ENCODE results near the gene THOC5. TPM values are rescaled to one million over a fixed set of nuclear protein-coding genes. Genes with fewer than 3 reads are reported as not detected.
A peak's percentile ranks its signal among the peaks of the same experiment; 100 is the strongest.

The THOC5 gene
- total and polyA plus RNA-seq, 2 of the 4 experiments (the other 2 are of a cell fraction) = 68.4 to 73.7 TPM

- H3K36me3 ChIP-seq (ENCODE audit: control insufficient read depth, insufficient read depth, low read length) = no peaks in the 10 kb centered on the region
- no peak overlapping the region for H4K8ac ChIP-seq (ENCODE audit: low read depth in 2 of 2, low read length in 2 of 2)
- no peak overlapping the region for H2BK20ac ChIP-seq (ENCODE audit: low read depth, low read length)
- H3K27me3 ChIP-seq (ENCODE audit: control insufficient read depth, insufficient read depth, low read length) = peaks cover 8% of the 10 kb centered on the region
- no peaks in the 10 kb centered on the region for H3K79me1 ChIP-seq (ENCODE audit: low read depth in 1 of 2, low read length in 2 of 2)
- POLR2A ChIA-PET (ENCODE audit: unreplicated experiment) = no interaction called here
- H4K91ac ChIP-seq (ENCODE audit: insufficient read depth, low read depth, low read length) = no peak overlapping the region
- H3K4me3 ChIP-seq (ENCODE audit: insufficient read depth, low read depth, low read length) = no peak overlapping the region
- no peak overlapping the region for H2BK15ac ChIP-seq (ENCODE audit: low read depth, low read length)
- H3K27ac ChIP-seq (ENCODE audit: insufficient read depth, low read length) = no peak overlapping the region
- no peak overlapping the region for H3K56ac ChIP-seq (ENCODE audit: extremely low read depth, insufficient read depth, low read length)
- H3K4me1 ChIP-seq (ENCODE audit: control insufficient read depth, insufficient read depth, low read length) = no peaks in the 10 kb centered on the region
- H3K9me3 ChIP-seq (ENCODE audit: control insufficient read depth, insufficient read depth, low read length) = no peaks in the 10 kb centered on the region
- no peaks in the 10 kb centered on the region for H3K9me1 ChIP-seq (ENCODE audit: insufficient read depth, low read length)
- H2BK120ac ChIP-seq (ENCODE audit: low read depth, low read length) = no peak overlapping the region
- intact Hi-C loops (cut with micrococcal nuclease) (no loop called here), dilution Hi-C loops (cut with HindIII; ENCODE audit: low sequenced_read_pairs, unreplicated experiment) (no loop called here), in situ Hi-C loops (cut with MboI; ENCODE audit: low sequenced_read_pairs) (no loop called here)
- H3K18ac ChIP-seq (ENCODE audit: low read depth, low read length) = no peak overlapping the region
- no peak overlapping the region for H2AK5ac ChIP-seq (ENCODE audit: low read depth, low read length)
- H3K9ac ChIP-seq (ENCODE audit: low read depth, low read length) = no peak overlapping the region
- no peak overlapping the region for H3K23ac ChIP-seq (ENCODE audit: low read depth, low read length)
- DNase-seq (peak; percentile 39), ATAC-seq (ENCODE audit: low read depth) (no peak)
- no peak overlapping the region for H2BK5ac ChIP-seq (ENCODE audit: low read depth, low read length, poor library complexity, severe bottlenecking)
- no TSS peak for BruUV-seq (replicated peaks)
- no peak overlapping the region for H4K5ac ChIP-seq (ENCODE audit: low read depth, low read length)
- TF ChIP-seq ELK1 (IDR thresholded peaks at IDR 0.05; ENCODE audit: borderline replicate concordance, low read depth, low read length) (no peak), RCOR1 (IDR thresholded peaks at IDR 0.05; ENCODE audit: insufficient replicate concordance, low read length) (no peak), USF2 (IDR thresholded peaks at IDR 0.05; ENCODE audit: low read depth, low read length) (no peak), NFE2L2 (IDR thresholded peaks at IDR 0.05; ENCODE audit: low read depth, low read length) (no peak), MAZ (IDR thresholded peaks at IDR 0.05; ENCODE audit: borderline replicate concordance, low read depth, low read length) (no peak), FOS (IDR thresholded peaks at IDR 0.05; ENCODE audit: low read depth, low read length) (no peak), CEBPB (IDR thresholded peaks at IDR 0.05; ENCODE audit: low read depth, low read length) (no peak), POLR2A (IDR thresholded peaks at IDR 0.05; ENCODE audit: low read depth, low read length) (no peak), MAFK (IDR thresholded peaks at IDR 0.05; ENCODE audit: low read depth, low read length) (no peak), RFX5 (IDR thresholded peaks at IDR 0.05; ENCODE audit: low read depth, low read length) (no peak), CTCF (conservative IDR thresholded peaks at IDR 0.05; ENCODE audit: low read depth, low read length) (no peak), BHLHE40 (IDR thresholded peaks at IDR 0.05; ENCODE audit: low read depth, low read length) (no peak), SMC3 (IDR thresholded peaks at IDR 0.05; ENCODE audit: low read depth, low read length) (no peak), MXI1 (IDR thresholded peaks at IDR 0.05; ENCODE audit: borderline replicate concordance, low read depth, low read length) (no peak), CHD1 (IDR thresholded peaks at IDR 0.05; ENCODE audit: low read depth, low read length) (no peak), RAD21 (IDR thresholded peaks at IDR 0.05; ENCODE audit: low read length) (no peak)
- 48% methylated on average over 3 of the region's 9 CpGs; no CpG with 5 or more reads in 1 of the 2 experiments for WGBS, 2 experiments (ENCODE audit: extremely low coverage in 2 of 2, insufficient read length in 1 of 2)
- no peak overlapping the region for H3K4ac ChIP-seq (ENCODE audit: low read depth, low read length)
- no peak overlapping the region for H3K14ac ChIP-seq (replicated peaks; ENCODE audit: low read depth, low read length)
- H2AFZ ChIP-seq (replicated peaks; ENCODE audit: low read length, poor library complexity) = no peak overlapping the region
- H2AK9ac ChIP-seq (replicated peaks; ENCODE audit: low read depth, low read length, poor library complexity) = no peak overlapping the region
- no peak overlapping the region for H3K4me2 ChIP-seq (ENCODE audit: low read depth, low read length)
- CTCF ChIA-PET = no interaction called here
- H4K20me1 ChIP-seq (ENCODE audit: insufficient read depth, low read length) = no peaks in the 10 kb centered on the region; the same call in 1 of the 2 replicates
Measured at GRCh38 chr22:29456211-29456671, 97.3 kb downstream of the THOC5 start.
